ENCODE measurements around the gene THEM5.

THEM5 gene

GRCh38 chr1:151864411-151864810, 10.9 kb upstream of the THEM5 start:
- no peak overlapping the region for H3K27ac ChIP-seq
- no peak for TF ChIP-seq CTCF (IDR thresholded peaks at IDR 0.05)
- H3K4me3 ChIP-seq, result no peak overlapping the region
- no peak for DNase-seq (ENCODE audit: low spot score)

- no peak for TF ChIP-seq CTCF (IDR thresholded peaks at IDR 0.05)
- no peak for DNase-seq (ENCODE audit: low spot score)
- H3K4me3 ChIP-seq, result no peak overlapping the region
- no peak overlapping the region for H3K27ac ChIP-seq
Observed at GRCh38 chr1:151862604-151863003, 9.1 kb upstream of the THEM5 start.

- TF ChIP-seq CTCF (IDR thresholded peaks at IDR 0.05), result no peak
- no peak for DNase-seq (ENCODE audit: low spot score)
- H3K27ac ChIP-seq, result no peak overlapping the region
- no peak overlapping the region for H3K4me3 ChIP-seq
Observed at GRCh38 chr1:151860504-151861187, 7.1 kb upstream of the THEM5 start.

- Histone ChIP-seq H3K4me3 (no peak overlapping the region), H3K27ac (no peak overlapping the region)
- no peak for TF ChIP-seq CTCF (IDR thresholded peaks at IDR 0.05)
- DNase-seq (ENCODE audit: low spot score), result no peak
Observed at GRCh38 chr1:151859891-151860293, 6.4 kb upstream of the THEM5 start.

- Histone ChIP-seq H3K4me3 (no peak overlapping the region), H3K27ac (no peak overlapping the region)
- TF ChIP-seq CTCF (IDR thresholded peaks at IDR 0.05), result no peak
- no peak for DNase-seq (ENCODE audit: low spot score)
Observed at GRCh38 chr1:151858886-151859665, 5.6 kb upstream of the THEM5 start.

- DNase-seq (ENCODE audit: low spot score), result no peak
- Histone ChIP-seq H3K27ac (no peak overlapping the region), H3K4me3 (no peak overlapping the region)
- TF ChIP-seq CTCF (IDR thresholded peaks at IDR 0.05), result no peak
Observed at GRCh38 chr1:151858030-151858746, 4.7 kb upstream of the THEM5 start.

Data from coronary artery (tissue), 2 donors.